Endometrium (tissue), 2 donors: Measurements from ENCODE around the gene ATP10A.
A peak's percentile ranks its signal among the peaks of the same experiment; 100 is the strongest.
"Not testable (repeated sequence)": the region's sequence is repeated elsewhere in the genome, so short reads cannot be mapped to it uniquely, and the experiment has no call there.

Experiments used
- FAIRE-seq: peaks from 2 replicates; lab custom pipeline; 2012; peaks lifted over from hg19 to GRCh38; lab: Jason Lieb, UNC
- donor health status: control.
- donor health status: control.

ATP10A gene

GRCh38 chr15:25790000-25790660 lies 73.0 kb downstream of the ATP10A start:
- peak; percentile 72 for FAIRE-seq

GRCh38 chr15:25789616-25789999 lies 73.5 kb downstream of the ATP10A start:
- FAIRE-seq: no peak

- no peak for FAIRE-seq
These were observed 73.9 kb downstream of the ATP10A start for GRCh38 chr15:25789211-25789610.

- FAIRE-seq: no peak
These were observed 75.1 kb downstream of the ATP10A start for GRCh38 chr15:25787855-25788520.

GRCh38 chr15:25787381-25787780 lies 75.7 kb downstream of the ATP10A start:
- no peak for FAIRE-seq

DNA sequence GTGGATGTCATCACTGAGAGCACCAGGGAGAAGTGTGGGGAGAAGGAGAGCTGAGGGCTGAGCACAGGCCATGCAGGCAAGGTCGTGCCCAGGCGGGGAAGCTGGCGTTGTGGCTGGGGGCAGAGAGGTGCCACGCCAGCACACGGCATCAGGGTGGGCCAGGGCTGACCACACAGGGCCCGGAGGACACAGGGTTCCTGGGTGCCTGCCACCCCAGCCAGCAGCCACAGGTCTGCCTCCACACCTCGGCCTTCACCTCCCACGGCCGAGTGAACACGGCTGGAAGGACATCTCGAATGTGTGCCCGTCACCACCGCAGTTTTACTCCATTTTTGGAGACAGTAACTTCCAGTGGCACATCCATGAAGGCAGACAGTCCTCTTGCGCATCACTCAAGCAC lies 77.1 kb downstream of the ATP10A start:
- no peak for FAIRE-seq

DNA sequence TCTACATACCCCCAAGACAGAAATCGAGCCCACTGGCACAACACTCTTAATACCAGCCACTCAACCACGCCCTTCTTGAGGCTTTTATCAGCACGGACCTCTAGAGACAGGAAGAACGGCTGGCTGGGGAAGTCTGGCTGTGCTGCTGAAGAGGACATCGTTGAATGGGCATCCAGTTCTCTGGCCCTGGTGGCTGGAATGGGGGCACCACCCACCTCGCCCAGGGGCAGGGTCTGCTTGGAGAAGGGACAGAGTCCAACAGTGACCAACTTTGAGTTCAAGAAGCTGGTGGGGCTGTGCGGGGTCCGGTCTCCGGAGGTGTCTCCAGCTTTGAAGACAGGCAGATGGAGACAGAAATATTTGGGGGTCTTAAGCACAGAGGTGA lies 77.5 kb downstream of the ATP10A start:
- no peak for FAIRE-seq

GRCh38 chr15:25784876-25785640 lies 78.1 kb downstream of the ATP10A start:
- FAIRE-seq: no peak

- FAIRE-seq: no peak
These were observed 79.3 kb downstream of the ATP10A start for GRCh38 chr15:25783607-25784540.

DNA sequence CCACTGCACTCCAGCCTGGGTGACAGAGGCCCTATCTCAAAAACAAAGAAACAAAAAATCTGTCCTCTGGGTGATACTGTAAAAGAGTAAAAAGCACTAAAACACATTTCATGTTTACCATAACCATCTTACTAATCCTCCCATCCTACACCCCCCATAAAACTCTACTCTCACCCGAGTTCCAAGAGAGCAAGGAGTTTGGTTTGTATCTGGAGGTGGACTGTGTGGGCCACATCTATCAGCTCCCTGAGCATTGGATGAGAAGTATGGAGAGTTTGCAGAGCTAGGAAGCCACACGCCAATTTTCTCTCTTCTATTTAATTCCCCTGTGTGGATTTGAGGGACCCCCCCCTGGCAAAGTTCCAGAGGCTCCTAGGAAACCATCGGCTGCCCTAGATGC lies 80.0 kb downstream of the ATP10A start:
- no peak for FAIRE-seq

GRCh38 chr15:25780479-25781255 lies 82.5 kb downstream of the ATP10A start:
- no peak for FAIRE-seq

DNA sequence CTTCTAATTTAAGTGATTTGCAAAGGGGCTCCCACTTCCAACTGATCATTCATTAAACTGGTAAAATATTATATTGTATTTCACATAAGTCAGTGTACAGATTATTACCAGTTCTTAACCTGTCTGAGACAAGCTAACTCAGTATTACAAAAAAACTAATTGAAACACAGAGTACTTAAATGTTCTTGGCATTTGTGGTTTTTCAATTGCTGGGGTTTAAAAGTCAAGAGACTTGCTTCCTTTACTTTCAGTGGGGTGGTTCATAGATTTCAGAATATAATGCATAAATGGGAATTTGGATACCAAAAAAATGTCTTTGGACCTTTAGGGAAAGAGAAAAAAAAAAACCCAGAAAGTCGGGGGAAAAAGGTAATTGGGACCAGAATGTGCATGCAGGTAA lies 85.0 kb downstream of the ATP10A start:
- FAIRE-seq: no peak

DNA sequence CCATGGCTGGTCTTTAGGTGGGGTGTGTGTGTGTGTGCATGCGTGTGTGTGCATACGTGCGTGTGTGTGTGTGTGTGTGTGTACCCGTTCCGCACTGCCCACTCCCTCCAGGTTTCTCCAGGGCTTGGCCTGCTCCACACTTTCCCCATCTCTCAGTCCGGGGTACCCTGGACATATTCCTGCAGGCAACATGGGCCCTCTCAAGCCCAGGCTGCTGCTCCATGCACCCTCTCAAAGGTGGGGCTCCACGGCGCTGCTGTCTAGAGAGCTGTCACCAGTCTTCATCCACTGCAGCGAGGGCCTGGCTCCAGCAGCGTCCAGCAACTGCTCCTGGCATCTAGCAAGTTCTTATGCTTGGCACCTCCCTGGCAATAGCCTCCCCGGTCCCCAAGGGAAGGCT lies 86.1 kb downstream of the ATP10A start:
- no peak for FAIRE-seq

GRCh38 chr15:25776071-25776746 lies 86.9 kb downstream of the ATP10A start:
- FAIRE-seq: no peak

DNA sequence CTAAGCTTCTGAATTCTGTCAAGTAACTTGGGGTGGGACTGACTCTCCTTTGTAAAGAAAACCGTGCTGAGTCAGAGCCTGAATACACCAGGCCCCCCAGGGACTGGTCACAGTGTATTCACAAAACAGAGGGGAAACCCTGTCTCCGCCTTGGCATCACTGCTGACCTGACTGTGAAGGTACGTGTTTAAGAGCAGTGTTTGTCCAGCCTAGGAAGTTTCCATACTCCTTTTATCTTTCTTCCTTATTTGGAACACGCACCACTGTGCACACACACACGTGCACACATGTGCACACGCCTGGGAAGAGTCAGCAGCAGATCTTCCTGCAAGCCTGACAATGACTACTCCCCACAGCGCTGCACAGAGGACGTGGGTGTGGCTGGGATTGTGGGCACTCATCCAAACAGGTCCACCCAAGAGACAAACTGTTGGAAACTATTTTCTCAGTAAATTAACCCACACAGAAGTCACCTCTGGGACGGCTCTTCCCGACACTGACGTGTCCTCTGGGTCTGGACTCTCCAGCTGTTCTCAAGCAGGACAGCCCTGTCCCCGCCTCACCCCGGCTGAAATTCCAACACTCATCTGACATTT lies 87.7 kb downstream of the ATP10A start:
- FAIRE-seq: no peak

- FAIRE-seq: peak; percentile 8
These were observed 88.3 kb downstream of the ATP10A start for GRCh38 chr15:25774871-25775270.

GRCh38 chr15:25773248-25773647 lies 89.9 kb downstream of the ATP10A start:
- no peak for FAIRE-seq

- no peak for FAIRE-seq
These were observed 90.6 kb downstream of the ATP10A start for GRCh38 chr15:25772500-25772899.

- FAIRE-seq: not testable (repeated sequence)
These were observed 91.4 kb downstream of the ATP10A start for GRCh38 chr15:25771736-25772135.

- FAIRE-seq: no peak
These were observed 91.8 kb downstream of the ATP10A start for GRCh38 chr15:25771338-25771706.
